Measurements from ENCODE around the gene SLC7A6OS. TPM values are rescaled to one million over a fixed set of nuclear protein-coding genes. Genes with fewer than 3 reads are reported as not detected.

Gene SLC7A6OS
- total RNA-seq, 2 experiments from 2014 or later: 29.0 to 32.1 TPM

DNA sequence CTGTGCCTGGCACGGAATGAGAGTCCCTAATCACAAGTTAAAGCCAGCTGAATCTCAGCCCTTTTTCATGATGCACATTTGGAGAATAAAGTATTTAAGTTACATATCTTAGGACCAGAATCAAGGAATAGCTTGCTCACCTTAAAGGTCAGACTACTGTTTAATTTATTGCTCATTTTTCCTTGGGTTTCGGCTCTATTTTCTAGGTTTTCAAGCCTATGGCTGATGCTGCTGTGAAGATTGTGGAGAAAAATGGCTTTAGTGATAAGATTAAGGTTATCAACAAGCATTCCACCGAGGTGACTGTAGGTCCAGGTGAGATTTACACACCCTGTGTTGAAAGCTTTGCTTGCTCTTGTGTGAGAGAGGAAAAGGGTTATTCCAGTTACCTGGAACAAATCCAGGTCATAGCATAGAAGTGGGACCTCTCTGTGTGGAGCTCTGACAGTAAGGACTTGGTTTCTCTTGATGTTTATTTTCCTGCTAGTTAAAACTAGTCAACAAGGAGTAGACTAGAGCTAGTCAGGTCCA, 18.2 kb upstream of the SLC7A6OS start:
- DNase-seq (no peak), ATAC-seq (ENCODE audit: poor library complexity) (no peak)
- ChIA-PET POLR2A (interaction anchor here (0.7 to 3.3 kb wide), 9 partner anchors 9 to 90 kb away, joined by 3 to 18 read pairs (median 3); partner anchors contain the start of genes PLA2G15, PRMT7, SLC7A6 and SLC7A6OS), CTCF (interaction anchor here (0.6 to 8.3 kb wide), 23 partner anchors 13 to 562 kb away, joined by 3 to 148 read pairs (median 4); partner anchors contain the start of genes PLA2G15, PRMT7, SLC7A6 and SLC7A6OS)
- intact Hi-C loops (cut with DNase I, micrococcal nuclease): loop anchor here (1.0 to 2.0 kb wide), 3 partner anchors 18 to 89 kb away; partner anchors contain the start of genes PRMT7 (in 1 of the 2) and SLC7A6OS (in 1 of the 2)
- TF ChIP-seq, protein P1, sequence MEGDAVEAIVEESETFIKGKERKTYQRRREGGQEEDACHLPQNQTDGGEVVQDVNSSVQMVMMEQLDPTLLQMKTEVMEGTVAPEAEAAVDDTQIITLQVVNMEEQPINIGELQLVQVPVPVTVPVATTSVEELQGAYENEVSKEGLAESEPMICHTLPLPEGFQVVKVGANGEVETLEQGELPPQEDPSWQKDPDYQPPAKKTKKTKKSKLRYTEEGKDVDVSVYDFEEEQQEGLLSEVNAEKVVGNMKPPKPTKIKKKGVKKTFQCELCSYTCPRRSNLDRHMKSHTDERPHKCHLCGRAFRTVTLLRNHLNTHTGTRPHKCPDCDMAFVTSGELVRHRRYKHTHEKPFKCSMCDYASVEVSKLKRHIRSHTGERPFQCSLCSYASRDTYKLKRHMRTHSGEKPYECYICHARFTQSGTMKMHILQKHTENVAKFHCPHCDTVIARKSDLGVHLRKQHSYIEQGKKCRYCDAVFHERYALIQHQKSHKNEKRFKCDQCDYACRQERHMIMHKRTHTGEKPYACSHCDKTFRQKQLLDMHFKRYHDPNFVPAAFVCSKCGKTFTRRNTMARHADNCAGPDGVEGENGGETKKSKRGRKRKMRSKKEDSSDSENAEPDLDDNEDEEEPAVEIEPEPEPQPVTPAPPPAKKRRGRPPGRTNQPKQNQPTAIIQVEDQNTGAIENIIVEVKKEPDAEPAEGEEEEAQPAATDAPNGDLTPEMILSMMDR (IDR thresholded peaks at IDR 0.05): peak; percentile 39
- no peak overlapping the region for H3K4me3 ChIP-seq (ENCODE audit: low read length)
- no peaks in the 10 kb centered on the region for H3K9me3 Mint-ChIP-seq
- H3K4me3 Mint-ChIP-seq: no peak overlapping the region
- H3K27me3 Mint-ChIP-seq: no peaks in the 10 kb centered on the region
- no peaks in the 10 kb centered on the region for H3K27me3 ChIP-seq (ENCODE audit: control insufficient read depth in 1 of 2, insufficient read depth in 2 of 2, low read length in 2 of 2)
- H3K27ac ChIP-seq (ENCODE audit: low read depth in 1 of 2, low read length in 2 of 2): no peak overlapping the region
- H3K36me3 Mint-ChIP-seq (ENCODE audit: low read depth): peaks cover 58% of the 10 kb centered on the region
- peak overlapping the region; percentile 1 for H3K27ac Mint-ChIP-seq
- peaks cover 41% of the 10 kb centered on the region for H3K36me3 ChIP-seq (ENCODE audit: insufficient read depth, low read length)
- no peaks in the 10 kb centered on the region for H3K9me3 ChIP-seq (ENCODE audit: control insufficient read depth in 1 of 2, insufficient read depth in 1 of 2, low read length in 2 of 2)
- peaks cover 20% of the 10 kb centered on the region for H3K4me1 ChIP-seq (ENCODE audit: insufficient read depth, low read length)
- peaks cover 21% of the 10 kb centered on the region for H3K4me1 Mint-ChIP-seq (ENCODE audit: low read depth)

DNA sequence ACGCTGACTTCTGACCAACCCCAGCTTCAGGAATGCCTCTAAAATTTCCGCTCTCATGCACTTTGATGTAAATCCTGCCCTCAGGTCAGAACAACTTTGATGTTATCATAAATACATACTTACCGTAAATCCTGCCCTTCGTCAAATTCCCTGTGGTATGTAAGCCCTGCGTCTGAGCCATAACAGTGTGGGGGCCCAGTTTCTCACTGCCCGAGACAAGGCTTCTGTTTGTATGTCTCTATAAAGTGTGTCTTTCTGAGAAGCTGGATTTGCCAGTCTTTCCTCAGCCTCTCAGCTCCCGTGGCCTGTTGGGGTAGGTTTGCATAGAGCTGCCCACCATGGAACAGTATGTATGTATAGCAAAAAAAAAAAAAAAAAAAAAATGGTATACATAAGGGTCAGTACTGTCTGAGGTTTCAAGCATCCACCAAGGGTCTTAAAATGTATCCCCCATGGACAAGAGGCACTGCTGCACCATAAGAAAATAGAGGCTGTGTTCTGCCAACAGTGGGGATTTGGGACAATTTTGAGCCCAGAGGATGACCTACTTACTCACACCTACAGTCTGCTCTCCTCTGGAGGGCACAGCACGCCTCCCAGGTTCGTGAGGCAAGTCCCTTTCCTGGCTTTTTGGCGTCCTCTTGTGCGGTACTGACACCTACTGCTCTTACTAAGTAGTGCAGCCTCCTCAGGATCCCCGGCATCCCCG, 17.6 kb upstream of the SLC7A6OS start:
- H3K36me3 Mint-ChIP-seq (ENCODE audit: low read depth): peaks cover 59% of the 10 kb centered on the region
- CTCF ChIA-PET: interaction anchor here (0.6 to 8.3 kb wide), 26 partner anchors 11 to 561 kb away, joined by 3 to 148 read pairs (median 4); partner anchors contain the start of genes PLA2G15, PRMT7, SLC7A6 and SLC7A6OS
- H3K9me3 ChIP-seq (ENCODE audit: control insufficient read depth in 1 of 2, insufficient read depth in 1 of 2, low read length in 2 of 2): no peaks in the 10 kb centered on the region
- peak; percentile 100 for ATAC-seq (ENCODE audit: poor library complexity)
- TF ChIP-seq, protein P1 (IDR thresholded peaks at IDR 0.05): peak; percentile 92
- no peaks in the 10 kb centered on the region for H3K27me3 Mint-ChIP-seq
- no peaks in the 10 kb centered on the region for H3K9me3 Mint-ChIP-seq
- POLR2A ChIA-PET: interaction anchor here (0.7 to 3.3 kb wide), 7 partner anchors 9 to 90 kb away, joined by 3 to 18 read pairs (median 4); partner anchors contain the start of genes PLA2G15, PRMT7, SLC7A6 and SLC7A6OS
- no peak overlapping the region for H3K27ac ChIP-seq (ENCODE audit: low read depth in 1 of 2, low read length in 2 of 2)
- no peak overlapping the region for H3K4me3 ChIP-seq (ENCODE audit: low read length)
- H3K27me3 ChIP-seq (ENCODE audit: control insufficient read depth in 1 of 2, insufficient read depth in 2 of 2, low read length in 2 of 2): no peaks in the 10 kb centered on the region
- peak overlapping the region; percentile 1 for H3K27ac Mint-ChIP-seq
- intact Hi-C loops (cut with DNase I, micrococcal nuclease): loop anchor here (1.0 to 2.0 kb wide), 3 partner anchors 18 to 88 kb away; partner anchors contain the start of genes PRMT7 (in 1 of the 2) and SLC7A6OS (in 1 of the 2)
- peaks cover 21% of the 10 kb centered on the region for H3K4me1 Mint-ChIP-seq (ENCODE audit: low read depth)
- peak; percentile 67 to 91 (median 74) for DNase-seq
- H3K4me3 Mint-ChIP-seq: no peak overlapping the region
- peaks cover 19% of the 10 kb centered on the region for H3K4me1 ChIP-seq (ENCODE audit: insufficient read depth, low read length)
- peaks cover 44% of the 10 kb centered on the region for H3K36me3 ChIP-seq (ENCODE audit: insufficient read depth, low read length)

DNA sequence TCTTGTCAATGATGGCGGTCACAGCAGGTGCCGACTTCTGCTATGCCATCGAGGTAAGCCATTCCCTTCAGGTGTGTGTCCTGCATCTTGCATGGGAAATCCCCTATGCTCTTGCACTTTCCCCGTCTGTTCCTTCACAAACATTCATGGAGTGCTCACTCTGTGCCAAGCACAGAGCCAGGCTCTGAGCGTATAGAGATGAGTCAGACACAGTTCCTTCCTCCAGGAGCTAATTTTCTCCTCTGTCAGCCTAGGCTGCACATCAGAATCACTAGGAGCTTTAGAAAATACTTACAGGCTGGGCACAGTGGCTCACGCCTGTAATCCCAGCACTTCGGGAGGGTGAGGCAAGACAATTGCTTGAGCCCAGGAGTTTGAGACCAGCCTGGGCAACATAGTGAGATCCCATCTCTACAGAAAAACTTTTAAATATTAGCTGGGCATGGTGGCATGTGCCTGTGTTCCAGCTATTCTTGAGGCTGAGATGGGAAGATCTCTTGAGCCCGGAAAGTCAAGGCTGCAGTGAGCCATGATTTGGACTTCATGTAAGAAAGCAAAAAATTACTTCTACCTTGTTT, 14.1 kb upstream of the SLC7A6OS start:
- H3K9me3 Mint-ChIP-seq: no peaks in the 10 kb centered on the region
- peaks cover 54% of the 10 kb centered on the region for H3K36me3 Mint-ChIP-seq (ENCODE audit: low read depth)
- Histone ChIP-seq H3K27ac (ENCODE audit: low read depth in 1 of 2, low read length in 2 of 2) (no peak overlapping the region), H3K9me3 (ENCODE audit: control insufficient read depth in 1 of 2, insufficient read depth in 1 of 2, low read length in 2 of 2) (no peaks in the 10 kb centered on the region), H3K36me3 (ENCODE audit: insufficient read depth, low read length) (peaks cover 46% of the 10 kb centered on the region), H3K4me3 (ENCODE audit: low read length) (no peak overlapping the region), H3K27me3 (ENCODE audit: control insufficient read depth in 1 of 2, insufficient read depth in 2 of 2, low read length in 2 of 2) (no peaks in the 10 kb centered on the region), H3K4me1 (ENCODE audit: insufficient read depth, low read length) (peaks cover 5% of the 10 kb centered on the region)
- no peak for ATAC-seq (ENCODE audit: poor library complexity)
- no peaks in the 10 kb centered on the region for H3K27me3 Mint-ChIP-seq
- intact Hi-C loops (cut with DNase I, micrococcal nuclease): loop anchor here in 1 of 2 experiments (1.0 kb wide), 1 partner anchor 12 kb away; no protein-coding TSS in a partner anchor
- TF ChIP-seq, protein P1 (IDR thresholded peaks at IDR 0.05): no peak
- DNase-seq: no peak
- POLR2A ChIA-PET: no interaction called here
- H3K4me1 Mint-ChIP-seq (ENCODE audit: low read depth): peaks cover 9% of the 10 kb centered on the region
- CTCF ChIA-PET: interaction anchor here (8.3 kb wide), 1 partner anchor 62 kb away, joined by 148 read pairs; the partner anchor contains the start of gene SLC7A6
- no peak overlapping the region for H3K4me3 Mint-ChIP-seq
- no peak overlapping the region for H3K27ac Mint-ChIP-seq

Measured in CD4-positive, alpha-beta T cell (primary cell).